ENCODE data around the gene NCF1.
"Not testable (repeated sequence)": the region's sequence is repeated elsewhere in the genome, so short reads cannot be mapped to it uniquely, and the experiment has no call there.

NCF1 gene

GRCh38 chr7:74758982-74759381 lies 14.8 kb upstream of the NCF1 start:
- not testable (repeated sequence) for H3K27ac ChIP-seq (ENCODE audit: low read depth, low read length); H3K36me3 ChIP-seq (ENCODE audit: control insufficient read depth, insufficient read depth, low read length); H3K4me3 ChIP-seq (ENCODE audit: low read depth, low read length); H3K4me1 ChIP-seq (ENCODE audit: control insufficient read depth, insufficient read depth, low read length); H3K9ac ChIP-seq (ENCODE audit: low read length); H3K9me3 ChIP-seq (ENCODE audit: control insufficient read depth, insufficient read depth, low read depth, low read length); H3K27me3 ChIP-seq (ENCODE audit: control insufficient read depth, insufficient read depth, low read length)

DNA sequence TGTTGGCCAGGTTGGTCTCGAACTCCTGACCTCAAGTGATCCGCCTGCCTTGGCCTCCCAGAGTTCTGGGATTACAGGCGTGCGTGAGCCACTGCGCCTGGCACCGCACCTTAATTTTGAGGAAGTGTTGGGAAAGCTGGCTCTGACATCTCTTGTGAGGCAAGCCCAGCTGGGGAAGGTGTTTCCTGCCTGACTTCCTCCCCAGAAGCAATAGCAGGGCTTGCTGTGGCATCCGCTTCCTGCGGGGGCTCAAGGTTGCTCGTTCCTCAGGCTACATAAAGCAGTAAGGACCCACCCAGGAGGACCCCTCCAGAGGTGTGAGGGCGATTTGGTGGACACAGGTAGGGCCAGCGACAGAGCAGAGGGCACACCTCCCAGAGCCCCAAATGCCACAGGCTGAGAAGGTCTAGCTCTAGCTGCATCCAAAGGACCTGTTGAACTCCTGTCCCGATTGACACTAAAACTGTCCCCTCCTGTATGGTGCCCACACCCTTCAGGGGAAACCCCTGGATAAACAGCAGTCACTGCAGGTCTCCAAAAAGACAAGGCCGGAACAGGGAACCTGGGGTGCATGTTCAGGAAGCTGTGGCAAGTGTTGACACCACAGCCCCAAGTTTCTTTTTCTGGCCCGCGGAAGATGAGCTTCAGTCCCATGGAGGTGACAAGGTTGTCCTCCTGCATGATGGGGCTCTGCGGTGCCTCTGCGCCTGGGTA lies 8.4 kb upstream of the NCF1 start:
- not testable (repeated sequence) for H3K27me3 ChIP-seq (ENCODE audit: control insufficient read depth, insufficient read depth, low read length); H3K27ac ChIP-seq (ENCODE audit: low read depth, low read length); H3K9me3 ChIP-seq (ENCODE audit: control insufficient read depth, insufficient read depth, low read depth, low read length)

GRCh38 chr7:74766509-74766908 lies 7.3 kb upstream of the NCF1 start:
- not testable (repeated sequence) for H3K27me3 ChIP-seq (ENCODE audit: control insufficient read depth, insufficient read depth, low read length); H3K9ac ChIP-seq (ENCODE audit: low read length); H3K27ac ChIP-seq (ENCODE audit: low read depth, low read length); H3K9me3 ChIP-seq (ENCODE audit: control insufficient read depth, insufficient read depth, low read depth, low read length); H3K4me3 ChIP-seq (ENCODE audit: low read depth, low read length); H3K4me1 ChIP-seq (ENCODE audit: control insufficient read depth, insufficient read depth, low read length); H3K36me3 ChIP-seq (ENCODE audit: control insufficient read depth, insufficient read depth, low read length)

More for the DNA sequence above, 8.4 kb upstream of the NCF1 start:
- not testable (repeated sequence) for H3K9ac ChIP-seq (ENCODE audit: low read length); H3K4me3 ChIP-seq (ENCODE audit: low read depth, low read length); H3K4me1 ChIP-seq (ENCODE audit: control insufficient read depth, insufficient read depth, low read length); H3K36me3 ChIP-seq (ENCODE audit: control insufficient read depth, insufficient read depth, low read length)

DNA sequence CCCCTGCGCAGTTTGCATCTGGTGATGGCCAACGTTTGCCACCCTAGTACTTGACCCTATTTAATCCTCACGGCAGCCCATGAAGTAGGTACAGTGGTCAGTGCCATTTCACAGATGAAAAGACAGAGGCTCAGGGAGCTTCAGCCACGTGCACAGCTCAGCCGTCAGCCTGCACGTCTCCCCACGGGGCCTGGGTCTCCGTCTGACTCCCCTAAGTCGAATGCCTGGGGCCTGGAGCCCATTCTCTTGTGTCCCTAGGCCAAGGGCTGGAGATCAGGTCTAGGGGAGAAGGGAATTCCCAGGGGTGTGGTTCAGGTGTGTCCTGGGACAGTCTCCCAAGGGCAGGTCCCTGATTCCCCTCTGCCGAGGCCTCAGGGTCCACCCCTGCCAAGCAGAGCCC lies 6.8 kb upstream of the NCF1 start:
- H3K27ac ChIP-seq (ENCODE audit: low read depth, low read length); H3K36me3 ChIP-seq (ENCODE audit: control insufficient read depth, insufficient read depth, low read length); H3K9ac ChIP-seq (ENCODE audit: low read length); H3K4me1 ChIP-seq (ENCODE audit: control insufficient read depth, insufficient read depth, low read length); H3K9me3 ChIP-seq (ENCODE audit: control insufficient read depth, insufficient read depth, low read depth, low read length); H3K4me3 ChIP-seq (ENCODE audit: low read depth, low read length); H3K27me3 ChIP-seq (ENCODE audit: control insufficient read depth, insufficient read depth, low read length): not testable (repeated sequence)

GRCh38 chr7:74770062-74770461 lies 3.7 kb upstream of the NCF1 start:
- H3K36me3 ChIP-seq (ENCODE audit: control insufficient read depth, insufficient read depth, low read length); H3K4me1 ChIP-seq (ENCODE audit: control insufficient read depth, insufficient read depth, low read length); H3K27me3 ChIP-seq (ENCODE audit: control insufficient read depth, insufficient read depth, low read length); H3K27ac ChIP-seq (ENCODE audit: low read depth, low read length); H3K9ac ChIP-seq (ENCODE audit: low read length); H3K4me3 ChIP-seq (ENCODE audit: low read depth, low read length); H3K9me3 ChIP-seq (ENCODE audit: control insufficient read depth, insufficient read depth, low read depth, low read length): not testable (repeated sequence)

DNA sequence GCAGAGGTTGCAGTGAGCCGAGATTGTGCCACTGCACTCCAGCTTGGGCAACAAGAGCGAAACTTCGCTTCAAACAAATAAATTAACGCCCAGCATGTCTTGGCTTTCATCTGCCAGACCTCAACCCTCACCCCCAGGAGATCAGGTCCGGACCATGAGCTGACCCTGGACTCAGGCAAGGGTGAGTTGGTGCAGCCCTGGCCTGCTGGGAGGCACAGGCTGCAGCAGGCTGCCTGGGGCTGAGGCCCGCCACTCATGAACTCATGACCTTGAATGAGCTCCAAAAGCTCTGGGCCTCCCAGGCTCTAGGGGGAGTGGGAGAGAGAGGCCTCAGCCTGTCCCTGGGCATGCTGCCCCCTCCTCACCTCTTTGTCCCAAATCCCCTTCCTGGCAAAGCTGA lies 1.7 kb upstream of the NCF1 start:
- not testable (repeated sequence) for H3K36me3 ChIP-seq (ENCODE audit: control insufficient read depth, insufficient read depth, low read length); H3K27me3 ChIP-seq (ENCODE audit: control insufficient read depth, insufficient read depth, low read length); H3K27ac ChIP-seq (ENCODE audit: low read depth, low read length); H3K4me1 ChIP-seq (ENCODE audit: control insufficient read depth, insufficient read depth, low read length); H3K9ac ChIP-seq (ENCODE audit: low read length); H3K4me3 ChIP-seq (ENCODE audit: low read depth, low read length); H3K9me3 ChIP-seq (ENCODE audit: control insufficient read depth, insufficient read depth, low read depth, low read length)

GRCh38 chr7:74775111-74775510 lies 1.3 kb downstream of the NCF1 start:
- not testable (repeated sequence) for H3K27me3 ChIP-seq (ENCODE audit: control insufficient read depth, insufficient read depth, low read length); H3K9ac ChIP-seq (ENCODE audit: low read length); H3K9me3 ChIP-seq (ENCODE audit: control insufficient read depth, insufficient read depth, low read depth, low read length); H3K4me3 ChIP-seq (ENCODE audit: low read depth, low read length); H3K4me1 ChIP-seq (ENCODE audit: control insufficient read depth, insufficient read depth, low read length); H3K36me3 ChIP-seq (ENCODE audit: control insufficient read depth, insufficient read depth, low read length); H3K27ac ChIP-seq (ENCODE audit: low read depth, low read length)

GRCh38 chr7:74779053-74779452 lies 5.2 kb downstream of the NCF1 start:
- H3K4me3 ChIP-seq (ENCODE audit: low read depth, low read length); H3K27me3 ChIP-seq (ENCODE audit: control insufficient read depth, insufficient read depth, low read length); H3K27ac ChIP-seq (ENCODE audit: low read depth, low read length); H3K36me3 ChIP-seq (ENCODE audit: control insufficient read depth, insufficient read depth, low read length); H3K4me1 ChIP-seq (ENCODE audit: control insufficient read depth, insufficient read depth, low read length); H3K9ac ChIP-seq (ENCODE audit: low read length); H3K9me3 ChIP-seq (ENCODE audit: control insufficient read depth, insufficient read depth, low read depth, low read length): not testable (repeated sequence)

GRCh38 chr7:74781746-74782145 lies 7.9 kb downstream of the NCF1 start:
- H3K27ac ChIP-seq (ENCODE audit: low read depth, low read length); H3K4me1 ChIP-seq (ENCODE audit: control insufficient read depth, insufficient read depth, low read length); H3K9me3 ChIP-seq (ENCODE audit: control insufficient read depth, insufficient read depth, low read depth, low read length); H3K27me3 ChIP-seq (ENCODE audit: control insufficient read depth, insufficient read depth, low read length); H3K36me3 ChIP-seq (ENCODE audit: control insufficient read depth, insufficient read depth, low read length); H3K4me3 ChIP-seq (ENCODE audit: low read depth, low read length); H3K9ac ChIP-seq (ENCODE audit: low read length): not testable (repeated sequence)

DNA sequence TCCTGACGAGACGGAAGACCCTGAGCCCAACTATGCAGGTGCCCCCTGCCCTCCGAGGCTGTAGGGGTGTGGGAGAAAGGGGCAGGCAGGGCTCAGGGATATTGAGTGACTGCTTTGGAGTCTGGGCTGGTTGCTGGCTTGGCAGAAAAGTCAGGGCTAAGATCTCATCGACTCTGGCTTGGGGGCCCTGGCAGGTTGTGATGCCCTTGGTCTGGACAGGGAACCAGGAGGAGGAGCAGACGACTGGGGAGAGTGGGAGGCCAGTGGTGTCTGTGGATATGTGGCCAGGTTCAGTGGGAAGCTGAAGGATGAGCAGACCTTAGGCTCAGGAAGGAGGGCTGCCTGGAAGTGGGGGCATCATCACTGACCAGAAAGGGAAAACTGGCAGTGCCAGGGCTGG lies 9.8 kb downstream of the NCF1 start:
- not testable (repeated sequence) for H3K27me3 ChIP-seq (ENCODE audit: control insufficient read depth, insufficient read depth, low read length); H3K9ac ChIP-seq (ENCODE audit: low read length); H3K4me1 ChIP-seq (ENCODE audit: control insufficient read depth, insufficient read depth, low read length); H3K36me3 ChIP-seq (ENCODE audit: control insufficient read depth, insufficient read depth, low read length); H3K4me3 ChIP-seq (ENCODE audit: low read depth, low read length); H3K9me3 ChIP-seq (ENCODE audit: control insufficient read depth, insufficient read depth, low read depth, low read length); H3K27ac ChIP-seq (ENCODE audit: low read depth, low read length)

GRCh38 chr7:74788369-74789150 lies 14.7 kb downstream of the NCF1 start:
- not testable (repeated sequence) for H3K9me3 ChIP-seq (ENCODE audit: control insufficient read depth, insufficient read depth, low read depth, low read length); H3K9ac ChIP-seq (ENCODE audit: low read length); H3K36me3 ChIP-seq (ENCODE audit: control insufficient read depth, insufficient read depth, low read length); H3K4me1 ChIP-seq (ENCODE audit: control insufficient read depth, insufficient read depth, low read length); H3K27ac ChIP-seq (ENCODE audit: low read depth, low read length); H3K27me3 ChIP-seq (ENCODE audit: control insufficient read depth, insufficient read depth, low read length)
- peak overlapping the region; percentile 44 for H3K4me3 ChIP-seq (ENCODE audit: low read depth, low read length)
